ENCODE data around the gene CCL14.

The CCL14 gene

DNA sequence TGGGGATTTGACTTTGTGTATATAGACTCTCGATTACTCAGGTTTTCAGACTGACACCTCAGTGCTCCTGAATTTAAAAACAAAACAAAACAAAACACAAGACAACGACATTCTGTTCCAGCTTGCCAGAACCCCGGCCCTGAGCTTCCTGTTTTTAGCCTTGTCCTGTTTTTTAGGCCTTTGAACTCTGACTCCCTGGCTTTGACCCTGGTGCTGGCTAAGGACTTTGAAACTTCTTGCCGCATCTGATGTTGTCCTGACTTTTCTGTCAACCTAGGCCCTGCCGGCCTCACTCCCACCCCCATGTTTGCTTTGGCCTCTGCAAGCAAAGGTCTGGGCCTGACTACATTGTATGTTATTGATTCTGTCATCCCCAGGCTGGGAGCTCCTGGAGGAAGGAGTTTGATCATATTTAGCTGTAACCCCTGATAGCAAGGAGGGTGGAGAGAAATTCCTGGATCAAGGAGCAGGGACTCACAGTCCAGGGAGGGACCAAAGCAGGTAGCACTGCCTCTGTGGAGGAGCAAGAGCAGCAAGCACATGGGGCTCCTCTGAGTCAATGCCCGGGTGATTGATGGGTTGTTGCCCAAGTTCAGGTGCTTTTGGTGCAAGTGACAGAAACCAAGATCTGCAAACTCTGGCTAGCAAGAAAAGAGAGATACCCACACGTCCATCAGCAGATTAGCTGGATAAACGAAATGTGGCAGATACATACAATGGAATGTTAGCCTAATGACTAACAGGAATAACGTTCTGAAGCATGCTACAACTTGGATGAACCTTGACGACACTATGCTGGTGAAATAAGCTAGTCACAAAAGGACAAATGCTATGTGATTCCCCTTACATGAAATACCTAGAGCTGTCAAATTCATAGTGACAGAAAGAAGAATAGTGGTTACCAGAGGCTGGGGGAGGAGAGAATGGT lies 12.9 kb downstream of the CCL14 start:
- TF ChIP-seq GATA2 (IDR thresholded peaks at IDR 0.05; ENCODE audit: low read depth, low read length) (no peak), GATA3 (IDR thresholded peaks at IDR 0.05; ENCODE audit: low read depth, low read length) (no peak)

DNA sequence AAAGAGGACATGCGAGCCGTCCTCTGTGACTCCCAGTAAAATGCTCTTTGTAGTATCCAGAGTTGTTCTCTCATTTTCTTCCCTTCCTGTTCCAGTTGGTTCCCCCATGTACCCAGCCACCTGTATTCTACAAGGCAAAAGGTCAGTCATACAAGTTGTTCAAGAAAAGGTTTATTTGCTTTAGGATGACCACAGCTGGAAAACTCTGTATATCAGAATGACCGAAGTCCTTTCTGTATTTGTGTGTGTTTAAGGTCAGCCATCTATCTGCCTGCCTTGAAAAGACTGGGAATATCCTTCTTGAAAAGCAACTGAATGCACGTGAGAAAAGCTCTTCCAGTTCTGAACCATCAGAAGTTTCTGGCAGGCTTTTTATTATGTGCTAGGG lies 13.6 kb downstream of the CCL14 start:
- TF ChIP-seq GATA2 (IDR thresholded peaks at IDR 0.05; ENCODE audit: low read depth, low read length) (no peak), GATA3 (IDR thresholded peaks at IDR 0.05; ENCODE audit: low read depth, low read length) (no peak)

DNA sequence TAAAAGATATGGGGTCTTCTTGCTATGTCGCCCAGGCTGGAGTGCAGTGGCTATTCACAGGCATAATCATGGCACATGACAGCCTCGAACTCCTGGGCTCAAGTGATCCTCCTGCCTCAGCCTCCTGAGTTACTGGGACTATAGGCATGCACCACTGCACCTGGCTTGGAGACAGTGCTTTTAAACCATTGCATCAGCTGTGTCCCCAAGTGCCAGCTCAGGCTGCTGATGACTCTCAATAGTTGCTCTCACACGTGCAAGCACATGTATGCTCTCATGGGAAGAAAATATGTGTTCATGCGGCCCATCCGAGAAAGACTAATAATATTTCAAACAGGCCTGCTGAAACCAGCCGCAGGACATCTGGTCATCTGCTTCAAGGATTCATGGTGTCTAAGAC lies 14.0 kb downstream of the CCL14 start:
- TF ChIP-seq GATA3 (IDR thresholded peaks at IDR 0.05; ENCODE audit: low read depth, low read length): no peak
- no peak for TF ChIP-seq GATA2 (IDR thresholded peaks at IDR 0.05; ENCODE audit: low read depth, low read length)

DNA sequence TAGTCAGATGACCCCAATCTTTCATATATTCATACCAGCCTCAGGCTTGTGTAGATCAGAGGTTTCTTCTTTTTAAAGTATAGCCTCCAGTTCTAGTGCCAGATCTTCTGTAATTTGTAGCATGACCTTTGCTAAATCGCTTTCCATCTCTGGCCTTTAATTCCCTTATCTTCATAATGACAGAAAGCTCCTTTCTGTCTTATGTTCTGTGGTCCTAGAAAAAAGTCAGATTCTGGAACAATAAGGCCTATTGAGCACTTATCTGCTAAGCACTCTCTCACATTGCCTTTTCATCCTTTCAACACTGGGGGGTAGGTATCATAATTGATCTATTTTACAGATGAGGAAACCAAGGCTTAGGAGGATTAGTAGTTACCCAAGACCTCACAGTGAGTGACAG lies 14.5 kb downstream of the CCL14 start:
- TF ChIP-seq GATA3 (IDR thresholded peaks at IDR 0.05; ENCODE audit: low read depth, low read length): no peak
- TF ChIP-seq GATA2 (IDR thresholded peaks at IDR 0.05; ENCODE audit: low read depth, low read length): no peak

DNA sequence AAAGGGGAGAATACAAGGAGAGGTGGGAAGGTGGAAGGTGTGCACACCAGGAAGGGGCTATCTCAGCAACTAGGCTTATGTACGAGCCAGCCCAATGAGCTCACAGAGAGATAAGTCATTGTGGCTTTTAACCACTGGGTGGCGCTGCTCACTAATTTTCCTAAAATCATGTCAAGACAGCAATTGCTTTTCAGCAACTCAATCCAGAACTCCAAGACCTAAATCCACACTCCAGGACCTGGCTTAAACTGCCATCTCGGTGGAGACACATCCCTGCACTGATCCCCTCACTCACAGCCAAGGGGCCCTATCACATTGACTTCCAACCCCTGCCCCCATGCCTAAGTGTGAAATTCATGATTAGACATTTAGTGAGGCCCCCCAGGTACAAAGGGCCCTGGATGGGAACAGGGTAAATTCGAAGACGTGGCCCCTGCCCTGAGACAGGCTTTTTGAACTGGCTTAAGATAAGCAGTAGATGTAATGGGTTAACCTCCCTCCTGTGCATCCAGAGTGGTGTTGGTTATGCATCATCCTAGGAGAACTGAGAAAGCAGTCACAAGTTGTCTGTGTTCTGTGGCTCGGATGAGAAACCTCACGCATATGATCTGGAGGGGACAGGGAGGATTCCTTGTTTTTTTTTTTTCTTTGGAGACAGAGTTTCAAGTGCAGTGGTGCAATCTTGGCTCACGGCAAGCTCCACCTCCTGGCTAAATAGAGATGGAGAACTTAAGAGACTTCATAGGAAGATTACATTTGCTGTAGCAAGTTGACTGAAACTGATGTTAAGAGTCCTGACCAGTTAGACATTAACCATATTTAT lies 16.8 kb downstream of the CCL14 start:
- TF ChIP-seq GATA2 (IDR thresholded peaks at IDR 0.05; ENCODE audit: low read depth, low read length) (no peak), GATA3 (IDR thresholded peaks at IDR 0.05; ENCODE audit: low read depth, low read length) (no peak)

DNA sequence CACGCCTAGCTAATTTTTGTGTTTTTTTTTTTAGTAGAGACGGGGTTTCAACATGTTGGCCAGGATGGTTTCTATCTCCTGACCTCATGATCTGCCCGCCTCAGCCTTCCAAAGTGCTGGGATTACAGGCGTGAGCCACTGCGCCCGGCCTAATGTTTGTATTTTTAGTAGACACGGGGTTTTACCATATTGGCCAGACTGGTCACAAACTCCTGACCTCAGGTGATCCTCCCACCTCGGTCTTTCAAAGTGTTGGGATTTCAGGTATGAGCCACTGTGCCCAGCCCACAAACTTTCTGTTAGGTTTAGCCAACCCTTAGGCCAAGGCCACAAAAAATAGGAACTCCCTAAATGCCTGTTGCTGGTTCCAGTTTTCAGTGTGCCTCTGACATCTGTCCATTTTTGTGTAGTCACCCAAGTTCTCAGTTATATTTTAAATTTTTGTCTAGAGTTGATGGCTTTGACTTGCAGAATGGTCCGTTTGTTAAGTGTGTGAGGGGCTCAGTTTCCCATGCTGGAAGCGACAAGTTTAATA lies 17.9 kb downstream of the CCL14 start:
- TF ChIP-seq GATA3 (IDR thresholded peaks at IDR 0.05; ENCODE audit: low read depth, low read length) (no peak), GATA2 (IDR thresholded peaks at IDR 0.05; ENCODE audit: low read depth, low read length) (no peak)

DNA sequence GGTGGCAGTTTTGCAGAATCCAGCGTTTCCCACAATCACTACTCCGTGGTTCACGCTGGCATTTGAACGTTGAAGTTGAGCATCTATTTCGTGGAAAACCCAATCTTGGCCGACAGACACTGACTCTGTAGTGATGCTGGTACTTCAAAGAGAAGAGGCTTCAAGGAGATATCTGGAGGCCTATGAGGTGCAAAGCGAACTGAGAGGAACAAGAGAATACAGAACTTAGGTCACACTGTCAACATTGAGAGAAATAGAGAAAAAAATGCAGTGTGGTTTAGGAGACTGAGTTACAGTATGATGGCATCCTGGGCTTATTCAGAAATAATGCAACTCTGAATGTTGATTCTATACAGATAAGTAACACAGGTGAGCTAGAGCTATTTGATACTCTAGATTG lies 21.3 kb downstream of the CCL14 start:
- TF ChIP-seq GATA3 (IDR thresholded peaks at IDR 0.05; ENCODE audit: low read depth, low read length): no peak
- no peak for TF ChIP-seq GATA2 (IDR thresholded peaks at IDR 0.05; ENCODE audit: low read depth, low read length)

DNA sequence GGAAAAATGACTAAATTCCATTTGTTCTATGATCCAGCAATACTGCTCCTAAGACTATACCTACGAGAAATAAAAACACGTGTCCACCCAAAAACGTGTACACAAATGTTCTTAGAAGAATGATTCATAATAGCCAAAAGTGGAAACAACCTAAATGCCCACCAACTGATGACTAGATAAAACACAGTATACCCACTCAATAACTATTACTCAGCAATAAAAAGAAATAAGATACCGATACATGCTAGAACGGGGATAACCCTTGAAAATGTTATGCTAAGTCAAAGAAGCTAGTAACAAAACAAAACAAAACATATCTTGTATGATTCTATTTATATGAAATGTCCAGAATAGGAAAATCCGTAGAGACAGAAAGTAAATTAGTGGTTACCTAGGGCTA lies 22.9 kb downstream of the CCL14 start:
- TF ChIP-seq GATA3 (IDR thresholded peaks at IDR 0.05; ENCODE audit: low read depth, low read length): no peak
- TF ChIP-seq GATA2 (IDR thresholded peaks at IDR 0.05; ENCODE audit: low read depth, low read length): no peak

DNA sequence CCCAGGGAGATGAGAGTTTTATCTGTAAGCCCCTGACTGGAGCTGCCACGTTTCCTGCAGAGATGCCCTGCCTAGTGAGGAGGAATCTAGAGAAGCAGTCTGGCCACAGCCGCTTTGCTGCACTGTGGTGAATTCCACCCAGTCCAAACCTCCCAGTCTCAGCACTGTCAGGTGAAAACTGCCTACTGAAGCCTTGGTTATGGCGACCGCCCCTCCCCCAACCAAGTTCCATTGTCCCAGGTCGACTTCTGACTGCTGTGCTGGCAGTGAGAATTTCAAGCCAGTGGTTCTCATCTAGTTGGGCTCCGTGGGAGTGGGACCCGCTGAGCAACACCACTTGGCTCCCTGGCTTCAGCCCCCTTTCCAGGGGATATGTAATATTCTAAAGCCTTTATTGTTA lies 32.8 kb downstream of the CCL14 start:
- no peak for TF ChIP-seq GATA3 (IDR thresholded peaks at IDR 0.05; ENCODE audit: low read depth, low read length)
- TF ChIP-seq GATA2 (IDR thresholded peaks at IDR 0.05; ENCODE audit: low read depth, low read length): no peak

DNA sequence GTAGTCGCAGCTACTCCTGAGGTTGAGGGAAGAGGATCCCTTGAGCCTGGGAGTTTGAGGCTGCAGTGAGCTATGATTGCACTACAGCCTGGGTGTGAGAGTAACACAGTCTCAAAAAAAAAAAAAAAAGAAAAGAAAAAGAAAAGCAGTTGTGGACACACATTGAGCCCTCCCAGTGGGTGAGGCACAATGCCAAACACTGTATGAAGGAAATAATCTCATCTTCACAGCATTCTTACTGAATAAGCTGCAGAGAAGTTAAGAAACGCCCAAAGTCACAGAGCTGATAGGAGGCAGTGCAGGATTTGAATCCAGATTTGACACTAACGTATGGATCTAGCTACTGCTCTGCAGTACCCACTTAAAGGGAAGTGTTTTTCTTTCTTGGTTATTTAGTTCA lies 37.1 kb downstream of the CCL14 start:
- TF ChIP-seq GATA3 (IDR thresholded peaks at IDR 0.05; ENCODE audit: low read depth, low read length) (no peak), GATA2 (IDR thresholded peaks at IDR 0.05; ENCODE audit: low read depth, low read length) (no peak)

DNA sequence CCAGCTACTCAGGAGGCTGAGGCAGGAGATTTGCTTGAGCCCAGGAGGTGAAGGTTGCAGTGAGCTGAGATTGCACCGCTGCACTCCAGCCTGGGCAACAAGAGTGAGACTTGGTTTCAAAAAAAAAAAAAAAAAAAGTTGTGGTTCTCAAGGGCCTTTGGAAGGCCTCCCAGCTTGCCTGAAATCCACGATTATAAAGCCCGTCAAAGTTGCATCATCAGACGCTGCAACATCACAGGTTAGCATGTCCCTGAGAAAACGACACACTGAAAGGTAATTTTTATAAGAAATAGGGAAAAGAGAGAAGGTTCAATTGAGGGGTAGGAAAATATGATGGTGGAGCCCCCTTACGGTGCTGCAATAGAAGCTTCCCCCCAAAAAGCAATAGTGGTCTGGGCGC lies 38.4 kb downstream of the CCL14 start:
- TF ChIP-seq GATA2 (IDR thresholded peaks at IDR 0.05; ENCODE audit: low read depth, low read length) (no peak), GATA3 (IDR thresholded peaks at IDR 0.05; ENCODE audit: low read depth, low read length) (no peak)

DNA sequence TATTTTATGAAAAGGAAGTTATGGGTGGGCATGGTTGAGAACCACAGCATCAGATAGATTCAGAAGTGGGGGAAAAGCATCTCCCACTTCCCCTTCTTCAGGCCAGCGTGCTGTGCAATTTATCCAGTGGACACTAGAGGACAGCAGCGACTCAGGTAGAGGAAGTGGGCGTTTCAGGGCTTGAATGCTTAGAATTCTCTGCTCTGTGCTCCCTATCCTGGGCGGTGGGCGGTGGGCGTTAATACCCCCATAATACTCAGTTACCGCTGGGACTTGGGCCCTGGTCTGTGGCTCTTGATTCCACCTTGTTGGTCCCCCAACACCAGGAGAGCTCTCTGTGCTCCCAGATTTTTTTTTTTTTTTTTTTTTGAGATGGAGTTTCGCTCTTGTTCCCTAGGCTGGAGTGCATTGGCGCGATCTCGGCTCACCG lies 39.4 kb downstream of the CCL14 start:
- TF ChIP-seq GATA3 (IDR thresholded peaks at IDR 0.05; ENCODE audit: low read depth, low read length) (no peak), GATA2 (IDR thresholded peaks at IDR 0.05; ENCODE audit: low read depth, low read length) (no peak)

DNA sequence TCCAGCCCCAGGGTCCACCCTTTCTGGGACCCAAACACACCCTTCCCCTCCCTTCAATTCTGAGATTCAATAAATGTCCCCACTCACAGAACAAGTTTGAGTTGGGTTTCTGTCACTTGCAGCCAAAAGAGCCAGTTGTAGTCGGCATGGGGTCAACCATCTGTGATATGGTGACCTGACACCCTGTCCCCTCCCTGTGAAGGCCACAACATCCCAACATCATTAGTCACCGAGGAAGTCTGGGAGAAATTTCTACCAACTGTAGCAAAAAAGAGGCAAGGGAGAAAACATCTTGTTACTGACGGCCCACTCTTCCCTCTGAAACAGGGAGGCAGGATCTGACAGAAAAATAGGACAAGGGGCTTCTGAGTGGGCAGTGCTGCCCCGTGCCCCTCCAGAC lies 42.4 kb downstream of the CCL14 start:
- TF ChIP-seq GATA3 (IDR thresholded peaks at IDR 0.05; ENCODE audit: low read depth, low read length): no peak
- TF ChIP-seq GATA2 (IDR thresholded peaks at IDR 0.05; ENCODE audit: low read depth, low read length): no peak

DNA sequence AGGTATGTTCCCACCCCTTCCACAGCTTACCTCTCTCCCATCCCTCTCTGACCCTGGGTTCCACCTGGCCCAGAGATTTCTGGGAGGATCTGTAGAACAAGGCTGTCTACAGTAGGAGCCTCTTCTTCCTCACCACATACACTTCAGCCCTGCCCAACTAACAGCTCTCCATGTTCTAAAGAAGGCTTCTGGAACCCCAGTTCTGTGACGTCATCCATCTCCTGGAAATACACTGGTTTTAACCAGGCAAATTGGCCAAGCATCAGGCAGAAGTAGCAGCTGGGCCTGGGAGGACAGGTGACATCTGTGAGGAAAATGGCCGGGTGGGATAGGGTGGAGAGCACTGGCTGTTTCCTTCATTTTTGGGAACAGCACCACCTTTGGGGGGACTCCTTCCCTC lies 43.0 kb downstream of the CCL14 start, which contains the start of gene LYZL6:
LYZL6 (minus strand) TSS at position 177 of the 400 bp plus-strand sequence. CDS start 4,357 bp downstream, outside the sequence.
- TF ChIP-seq GATA3 (IDR thresholded peaks at IDR 0.05; ENCODE audit: low read depth, low read length) (no peak), GATA2 (IDR thresholded peaks at IDR 0.05; ENCODE audit: low read depth, low read length) (no peak)

Data from SH-SY5Y (cell line).